Hepatocyte (in vitro differentiated cells): ENCODE results near the gene VAV2.

Source experiments
- EZH2 ChIP-seq: fragments of 200-600 bp; sonication (generic); IDR thresholded peaks from 2 replicates; pipeline ENCODE4 v1.6.1; 2016; ENCODE audit warnings: antibody characterized with exemption, mild to moderate bottlenecking, borderline replicate concordance
- EZH2phosphoT487 ChIP-seq: fragments of 200-600 bp; sonication (generic); IDR thresholded peaks from one replicate; pipeline ENCODE4 v1.6.1; 2018; ENCODE audit warnings: antibody characterized with exemption, mild to moderate bottlenecking, low read depth, moderate library complexity; ENCODE audit not compliant: unreplicated experiment, severe bottlenecking
- TF ChIP-seq, protein P1 (sequence below): fragments of 200-600 bp; sonication (generic); IDR thresholded peaks from 2 replicates; pipeline ENCODE4 v1.5.1; 2016; ENCODE audit warnings: antibody characterized with exemption, mild to moderate bottlenecking; ENCODE audit not compliant: poor library complexity

DNA sequence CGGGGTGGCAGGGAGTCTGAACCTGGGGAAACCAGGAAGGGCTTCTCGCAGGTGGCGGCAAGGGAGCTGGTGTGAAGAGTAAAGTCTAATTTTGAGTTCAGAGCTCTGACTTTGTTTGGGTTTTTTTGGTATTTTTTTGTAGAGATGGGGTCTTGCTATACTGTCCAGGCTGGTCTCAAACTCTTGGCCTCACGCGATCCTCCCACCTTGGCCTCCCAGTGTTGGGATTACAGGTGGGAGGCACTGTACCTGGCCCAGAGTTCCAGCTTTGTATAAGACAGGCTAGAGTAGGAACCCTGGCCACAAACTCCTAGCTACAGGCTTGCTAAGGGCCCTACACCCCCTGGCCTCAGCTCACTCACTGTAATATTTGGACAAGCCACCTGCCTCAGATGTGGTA lies 148.9 kb downstream of the VAV2 start:
- TF ChIP-seq, protein P1, sequence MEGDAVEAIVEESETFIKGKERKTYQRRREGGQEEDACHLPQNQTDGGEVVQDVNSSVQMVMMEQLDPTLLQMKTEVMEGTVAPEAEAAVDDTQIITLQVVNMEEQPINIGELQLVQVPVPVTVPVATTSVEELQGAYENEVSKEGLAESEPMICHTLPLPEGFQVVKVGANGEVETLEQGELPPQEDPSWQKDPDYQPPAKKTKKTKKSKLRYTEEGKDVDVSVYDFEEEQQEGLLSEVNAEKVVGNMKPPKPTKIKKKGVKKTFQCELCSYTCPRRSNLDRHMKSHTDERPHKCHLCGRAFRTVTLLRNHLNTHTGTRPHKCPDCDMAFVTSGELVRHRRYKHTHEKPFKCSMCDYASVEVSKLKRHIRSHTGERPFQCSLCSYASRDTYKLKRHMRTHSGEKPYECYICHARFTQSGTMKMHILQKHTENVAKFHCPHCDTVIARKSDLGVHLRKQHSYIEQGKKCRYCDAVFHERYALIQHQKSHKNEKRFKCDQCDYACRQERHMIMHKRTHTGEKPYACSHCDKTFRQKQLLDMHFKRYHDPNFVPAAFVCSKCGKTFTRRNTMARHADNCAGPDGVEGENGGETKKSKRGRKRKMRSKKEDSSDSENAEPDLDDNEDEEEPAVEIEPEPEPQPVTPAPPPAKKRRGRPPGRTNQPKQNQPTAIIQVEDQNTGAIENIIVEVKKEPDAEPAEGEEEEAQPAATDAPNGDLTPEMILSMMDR, result no peak
- TF ChIP-seq EZH2 (no peak), EZH2phosphoT487 (no peak)
